Liver (tissue), 9 donors: Measurements from ENCODE around the gene OSGIN1. TPM values are rescaled to one million over a fixed set of nuclear protein-coding genes. Genes with fewer than 3 reads are reported as not detected.

Experiments used
- DNase-seq: peaks from one replicate; pipeline ENCODE4 v3.0.0-alpha.2; 2017; ENCODE audit warnings: low spot score
- H3K27ac ChIP-seq, 2 donors: one replicate each; pipeline ENCODE4 v1.7.0; 2013; ENCODE audit warnings: inconsistent platforms in 2 of 2, low read length in 2 of 2, control low read depth in 1 of 2, low read depth in 1 of 2, mild to moderate bottlenecking in 1 of 2
- H3K27me3 ChIP-seq, 4 donors: one replicate each; pipeline versions ENCODE4 v1.6.1 to v1.7.0; 2013; ENCODE audit warnings: low read length in 3 of 4, inconsistent platforms in 1 of 4, mild to moderate bottlenecking in 1 of 4, moderate library complexity in 1 of 4; ENCODE audit not compliant: control insufficient read depth in 4 of 4, insufficient read depth in 4 of 4
- H3K36me3 ChIP-seq, 4 donors: one replicate each; pipeline versions ENCODE4 v1.6.1 to v1.7.0; 2013; ENCODE audit warnings: low read length in 3 of 4, mild to moderate bottlenecking in 3 of 4, low read depth in 1 of 4, moderate library complexity in 1 of 4; ENCODE audit not compliant: control insufficient read depth in 4 of 4, insufficient read depth in 3 of 4
- H3K4me1 ChIP-seq, 4 donors: one replicate each; pipeline versions ENCODE4 v1.6.1 to v1.7.0; 2013; ENCODE audit warnings: low read length in 3 of 4, mild to moderate bottlenecking in 3 of 4, moderate library complexity in 1 of 4; ENCODE audit not compliant: control insufficient read depth in 4 of 4, insufficient read depth in 4 of 4
- H3K4me3 ChIP-seq, 3 donors: one replicate each; pipeline versions ENCODE4 v1.6.1 to v1.7.0; 2013; ENCODE audit warnings: low read length in 3 of 3, control low read depth in 1 of 3, low read depth in 1 of 3, mild to moderate bottlenecking in 1 of 3
- H3K9ac ChIP-seq, 2 donors: one replicate each; pipeline ENCODE4 v1.7.0; 2013; ENCODE audit warnings: low read length in 2 of 2, mild to moderate bottlenecking in 2 of 2, moderate library complexity in 2 of 2, control low read depth in 1 of 2, low read depth in 1 of 2
- H3K9me3 ChIP-seq, 4 donors: one replicate each; pipeline versions ENCODE4 v1.6.1 to v1.7.0; 2013; ENCODE audit warnings: low read length in 3 of 4; ENCODE audit not compliant: control insufficient read depth in 4 of 4
- ATF3 ChIP-seq: IDR thresholded peaks from 2 replicates; pipeline ENCODE4 v1.6.1; 2016; ENCODE audit warnings: antibody characterized with exemption
- CTCF ChIP-seq: fragments of 150-350 bp; IDR thresholded peaks from 2 replicates; pipeline ENCODE4 v1.5.1; 2017; ENCODE audit warnings: improper control_type of control experiment, low read depth, low read length; ENCODE audit not compliant: missing input control
- EGR1 ChIP-seq, 2 donors: IDR thresholded peaks; 2 replicates each; pipeline ENCODE4 v1.6.1; 2016 to 2018; ENCODE audit warnings: antibody characterized with exemption in 2 of 2, low read depth in 2 of 2
- FOXA1 ChIP-seq: IDR thresholded peaks from 2 replicates; pipeline ENCODE4 v1.6.1; 2016; ENCODE audit warnings: antibody characterized with exemption
- FOXA2 ChIP-seq: IDR thresholded peaks from 2 replicates; pipeline ENCODE4 v1.6.1; 2016; ENCODE audit warnings: antibody characterized with exemption
- GABPA ChIP-seq, 2 donors: IDR thresholded peaks in 1 of 2; conservative IDR thresholded peaks in 1 of 2; 2 replicates each; pipeline ENCODE4 v1.6.1; 2016; ENCODE audit warnings: antibody characterized with exemption in 2 of 2, mild to moderate bottlenecking in 1 of 2, moderate library complexity in 1 of 2
- HNF4A ChIP-seq, 2 donors: conservative IDR thresholded peaks; 2 replicates each; pipeline ENCODE4 v1.6.1; 2016; ENCODE audit warnings: antibody characterized with exemption in 2 of 2, mild to moderate bottlenecking in 2 of 2
- HNF4G ChIP-seq: IDR thresholded peaks from 2 replicates; pipeline ENCODE4 v1.6.1; 2016; ENCODE audit warnings: antibody characterized with exemption
- JUND ChIP-seq, 2 donors: IDR thresholded peaks; 2 replicates each; pipeline ENCODE4 v1.6.1; 2016; ENCODE audit warnings: antibody characterized with exemption in 2 of 2
- MAX ChIP-seq: IDR thresholded peaks from 2 replicates; pipeline ENCODE4 v1.6.1; 2016; ENCODE audit warnings: antibody characterized with exemption
- NR2F2 ChIP-seq: IDR thresholded peaks from 2 replicates; pipeline ENCODE4 v1.6.1; 2016; ENCODE audit warnings: antibody characterized with exemption
- REST ChIP-seq: IDR thresholded peaks from 2 replicates; pipeline ENCODE4 v1.6.1; 2016; ENCODE audit warnings: antibody characterized with exemption, mild to moderate bottlenecking
- RXRA ChIP-seq, 2 donors: IDR thresholded peaks; 2 replicates each; pipeline ENCODE4 v1.6.1; 2017 to 2018; ENCODE audit warnings: antibody characterized with exemption in 2 of 2, mild to moderate bottlenecking in 1 of 2
- SP1 ChIP-seq: IDR thresholded peaks from 2 replicates; pipeline ENCODE4 v1.6.1; 2018; ENCODE audit warnings: antibody characterized with exemption, mild to moderate bottlenecking
- YY1 ChIP-seq: IDR thresholded peaks from 2 replicates; pipeline ENCODE4 v1.6.1; 2016; ENCODE audit warnings: antibody characterized with exemption, mild to moderate bottlenecking
- ZBTB33 ChIP-seq: IDR thresholded peaks from 2 replicates; pipeline ENCODE4 v1.6.1; 2016; ENCODE audit warnings: antibody characterized with exemption
- WGBS: extraction: QIAGEN DNeasy Blood & Tissue Kit; methylation state at CpG from one replicate; pipeline ENCODE4 v1.1.7; 2013; 5-methylcytosine and 5-hydroxymethylcytosine counted together
- polyA plus RNA-seq, 2 donors: library from polyadenylated mRNA; stranded (reverse) in 1 of 2; unstranded in 1 of 2; fragments of 200-250 nt in 1 of 2; fragments of >200 nt in 1 of 2; fragmentation: Nextera tagmentation in 1 of 2; extraction: Ambion mirVana in 1 of 2; gene quantifications; one replicate each; pipeline versions ENCODE4 v1.2.1 to v1.2.3, GENCODE V29; 2013 to 2015
- total RNA-seq, 2 donors: library from RNA; depleted of rRNA; stranded (reverse); fragments of >200 nt; gene quantifications; one replicate each; pipeline ENCODE4 v1.2.3, GENCODE V29; 2014
- donor health status: healthy.
- donor health status: healthy.
- donor health status: healthy.
- donor health status: healthy.
- donor health status: healthy.

Gene OSGIN1
- total and polyA plus RNA-seq, 4 donors = 7.1 to 90.4 (median 60.4) TPM

- Histone ChIP-seq H3K36me3 (peaks cover 0 to 5% (median 0%) of the 10 kb centered on the region in 4 donors), H3K27me3 (no peaks in the 10 kb centered on the region), H3K9me3 (no peaks in the 10 kb centered on the region), H3K27ac (no peak overlapping the region), H3K9ac (no peak overlapping the region), H3K4me1 (peaks cover 4 to 20% (median 11%) of the 10 kb centered on the region in 4 donors), H3K4me3 (no peak overlapping the region)
- WGBS = 92% methylated on average over 19 of the region's 19 CpGs
- TF ChIP-seq ATF3 (no peak), NR2F2 (no peak), ZBTB33 (no peak)
- DNase-seq = no peak
These were observed 16.4 kb upstream of the OSGIN1 start for GRCh38 chr16:83936581-83937165.

- H3K9me3 ChIP-seq = no peaks in the 10 kb centered on the region
- H3K27ac ChIP-seq = no peak overlapping the region
- peaks cover 7 to 24% (median 16%) of the 10 kb centered on the region in 4 donors for H3K4me1 ChIP-seq
- no peaks in the 10 kb centered on the region for H3K27me3 ChIP-seq
- no peak overlapping the region for H3K4me3 ChIP-seq
- 91% methylated on average over 2 of the region's 2 CpGs for WGBS
- no peak for DNase-seq
- peaks cover 0 to 5% (median 0%) of the 10 kb centered on the region in 4 donors for H3K36me3 ChIP-seq
- TF ChIP-seq ZBTB33 (no peak), RXRA (IDR thresholded peaks at IDR 0.05) (no peak), HNF4A (conservative IDR thresholded peaks at IDR 0.05) (no peak), MAX (no peak), EGR1 (IDR thresholded peaks at IDR 0.05; ENCODE audit: low read depth in 2 of 2) (no peak), GABPA (IDR thresholded peaks at IDR 0.05 in 1 of 2, conservative IDR thresholded peaks at IDR 0.05 in 1 of 2) (no peak), FOXA1 (no peak), SP1 (no peak), YY1 (no peak), CTCF (no peak), HNF4G (no peak), REST (no peak), ATF3 (no peak), JUND (IDR thresholded peaks at IDR 0.05) (no peak), NR2F2 (no peak), FOXA2 (no peak)
- H3K9ac ChIP-seq = no peak overlapping the region
These were observed 15.8 kb upstream of the OSGIN1 start for GRCh38 chr16:83937267-83937666.
